HepG2 (cell line): ENCODE results near the gene RHBG. TPM values are rescaled to one million over a fixed set of nuclear protein-coding genes. Genes with fewer than 3 reads are reported as not detected.

ENCODE experiments used
- ARNT2 ChIP-seq: sonication (generic); formaldehyde crosslinking; IDR thresholded peaks from 2 replicates; pipeline ENCODE4 v1.8.0; 2022; ENCODE audit warnings: mild to moderate bottlenecking, low read depth, missing genetic modification reagents, moderate library complexity
- ATF1 ChIP-seq: IDR thresholded peaks from 2 replicates; pipeline ENCODE4 v1.6.1; 2016; ENCODE audit warnings: mild to moderate bottlenecking, control low read depth
- CAMTA2 ChIP-seq: sonication (generic); formaldehyde crosslinking; IDR thresholded peaks from 2 replicates; pipeline ENCODE4 v1.4.0; 2020; ENCODE audit warnings: mild to moderate bottlenecking, missing genetic modification reagents, borderline replicate concordance
- CENPT ChIP-seq: sonication (generic); formaldehyde crosslinking; IDR thresholded peaks from 2 replicates; pipeline ENCODE4 v1.8.0; 2022; ENCODE audit warnings: low read depth, mild to moderate bottlenecking, moderate library complexity, missing genetic modification reagents
- E2F2 ChIP-seq: sonication (generic); formaldehyde crosslinking; IDR thresholded peaks from 2 replicates; pipeline ENCODE4 v1.4.0; 2020; ENCODE audit warnings: missing genetic modification reagents, borderline replicate concordance
- MLLT10 ChIP-seq: sonication (generic); formaldehyde crosslinking; IDR thresholded peaks from 2 replicates; pipeline ENCODE4 v1.4.0; 2020; ENCODE audit warnings: missing genetic modification reagents
- MYNN ChIP-seq: sonication (generic); formaldehyde crosslinking; IDR thresholded peaks from 2 replicates; pipeline ENCODE4 v1.4.0; 2020; ENCODE audit warnings: mild to moderate bottlenecking, low read depth, missing genetic modification reagents
- SKI ChIP-seq: fragments of 450-650 bp; IDR thresholded peaks from one replicate; pipeline ENCODE4 v1.6.1; 2018; ENCODE audit warnings: mild to moderate bottlenecking; ENCODE audit not compliant: partially characterized antibody
- SP4 ChIP-seq: sonication (generic); formaldehyde crosslinking; IDR thresholded peaks from 2 replicates; pipeline ENCODE4 v1.8.1; 2023; ENCODE audit warnings: mild to moderate bottlenecking, missing genetic modification reagents
- USF2 ChIP-seq, 2 experiments: sonication (generic) in 1 of 2; formaldehyde crosslinking in 1 of 2; IDR thresholded peaks; 2 replicates each; pipeline versions ENCODE4 v1.5.1 to v1.6.1; 2011 to 2020; ENCODE audit warnings: borderline replicate concordance in 1 of 2, low read depth in 1 of 2, low read length in 1 of 2, mild to moderate bottlenecking in 1 of 2, missing genetic modification reagents in 1 of 2, moderate library complexity in 1 of 2
- YY1 ChIP-seq: IDR thresholded peaks from 2 replicates; pipeline ENCODE4 v1.6.1; 2011; ENCODE audit warnings: low read length, low read depth, moderate library complexity, mild to moderate bottlenecking; ENCODE audit not compliant: insufficient read depth, insufficient replicate concordance
- ZBTB37 ChIP-seq: sonication (generic); formaldehyde crosslinking; IDR thresholded peaks from 2 replicates; pipeline ENCODE4 v1.4.0; 2020; ENCODE audit warnings: mild to moderate bottlenecking, missing genetic modification reagents
- ZNF510 ChIP-seq: sonication (generic); formaldehyde crosslinking; IDR thresholded peaks from 2 replicates; pipeline ENCODE4 v1.4.0; 2020; ENCODE audit warnings: low read depth, mild to moderate bottlenecking, missing genetic modification reagents
- ZNF605 ChIP-seq: sonication (generic); formaldehyde crosslinking; IDR thresholded peaks from 2 replicates; pipeline ENCODE4 v1.8.0; 2022; ENCODE audit warnings: mild to moderate bottlenecking, missing genetic modification reagents
- ZNF615 ChIP-seq: sonication (generic); formaldehyde crosslinking; IDR thresholded peaks from 2 replicates; pipeline ENCODE4 v1.5.0; 2020; ENCODE audit warnings: mild to moderate bottlenecking, missing genetic modification reagents, borderline replicate concordance
- ZNF775 ChIP-seq: sonication (generic); formaldehyde crosslinking; IDR thresholded peaks from 2 replicates; pipeline ENCODE4 v1.4.0; 2020; ENCODE audit warnings: missing genetic modification reagents, mild to moderate bottlenecking, moderate library complexity, borderline replicate concordance
- ZSCAN12 ChIP-seq: sonication (generic); formaldehyde crosslinking; IDR thresholded peaks from 2 replicates; pipeline ENCODE4 v1.9.0; 2021; ENCODE audit warnings: mild to moderate bottlenecking, missing genetic modification reagents
- polyA plus RNA-seq, 8 experiments: library from polyadenylated mRNA; depleted of rRNA in 3 of 8; stranded (reverse) in 7 of 8; unstranded in 1 of 8; fragments of >200 nt; fragmentation: Illumina TruSeq in 4 of 8; extraction: Trizol in 4 of 8; gene quantifications; 2 replicates each; pipeline versions ENCODE4 v1.2.1 to v1.2.3, GENCODE V29; 2011 to 2016; ENCODE audit warnings: low read depth in 4 of 8, missing spikeins in 1 of 8, mixed read lengths in 1 of 8; ENCODE audit not compliant: insufficient read depth in 1 of 8
- total RNA-seq, 5 experiments: library from RNA; depleted of rRNA; stranded (reverse); fragments of >200 nt; fragmentation: Illumina TruSeq; extraction: Trizol; gene quantifications; 2 replicates each; pipeline ENCODE4 v1.2.3, GENCODE V29; 2016; ENCODE audit warnings: low read depth in 1 of 5

Gene RHBG
- total and polyA plus RNA-seq, 2 of the 13 experiments (the other 11 are each of a cell fraction or from before 2014, with no cell fraction given): 61.8 to 73.5 TPM

- TF ChIP-seq E2F2 (CRISPR knock-in tag) (peak; percentile 84; the same call in 1 of the 2 replicates), ZSCAN12 (CRISPR knock-in tag) (peak; percentile 58; the same call in 1 of the 2 replicates), MLLT10 (CRISPR knock-in tag) (no peak), ZNF605 (CRISPR knock-in tag) (peak; percentile 68), SP4 (CRISPR knock-in tag) (0 out of 2 replicates have a peak, but pooled peaks have one; percentile 36), ZNF775 (no peak), YY1 (peak; percentile 70), CENPT (CRISPR knock-in tag) (no peak), ARNT2 (CRISPR knock-in tag) (no peak), ZNF510 (CRISPR knock-in tag) (no peak; the same call in 1 of the 2 replicates), SKI (no peak), CAMTA2 (CRISPR knock-in tag) (0 out of 2 replicates have a peak, but pooled peaks have one; percentile 79), USF2 (IDR thresholded peaks at IDR 0.05; ENCODE audit: low read depth, low read length) (no peak), USF2 (CRISPR knock-in tag; IDR thresholded peaks at IDR 0.05; ENCODE audit: borderline replicate concordance) (no peak), ATF1 (CRISPR knock-in tag) (no peak), MYNN (CRISPR knock-in tag) (0 out of 2 replicates have a peak, but pooled peaks have one; percentile 82), ZNF615 (no peak; the same call in 1 of the 2 replicates), ZBTB37 (no peak)
Observed at GRCh38 chr1:156368889-156369684, at the start of gene RHBG (continued).
